ENCODE measurements around the gene UBE2D2.

DNA sequence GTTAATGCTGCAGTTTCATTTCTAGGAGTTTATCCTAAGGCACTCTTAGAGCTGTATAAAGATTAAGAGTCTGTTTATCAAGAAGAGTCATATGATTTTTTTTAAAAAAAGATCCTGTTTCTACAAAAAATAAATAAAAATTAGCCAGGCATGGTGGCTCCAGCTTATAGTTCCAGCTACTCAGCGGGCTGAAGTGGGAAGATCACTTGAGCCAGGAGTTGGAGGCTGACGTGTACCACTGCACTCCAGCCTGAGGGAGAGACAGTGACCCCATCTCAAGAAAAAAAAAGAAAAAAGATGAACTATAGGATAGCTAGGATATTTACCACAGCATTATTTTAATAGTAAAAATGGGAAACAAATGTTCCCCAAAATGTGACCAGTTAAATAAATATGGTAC lies 3.3 kb upstream of the UBE2D2 start:
- TF ChIP-seq, protein P1, sequence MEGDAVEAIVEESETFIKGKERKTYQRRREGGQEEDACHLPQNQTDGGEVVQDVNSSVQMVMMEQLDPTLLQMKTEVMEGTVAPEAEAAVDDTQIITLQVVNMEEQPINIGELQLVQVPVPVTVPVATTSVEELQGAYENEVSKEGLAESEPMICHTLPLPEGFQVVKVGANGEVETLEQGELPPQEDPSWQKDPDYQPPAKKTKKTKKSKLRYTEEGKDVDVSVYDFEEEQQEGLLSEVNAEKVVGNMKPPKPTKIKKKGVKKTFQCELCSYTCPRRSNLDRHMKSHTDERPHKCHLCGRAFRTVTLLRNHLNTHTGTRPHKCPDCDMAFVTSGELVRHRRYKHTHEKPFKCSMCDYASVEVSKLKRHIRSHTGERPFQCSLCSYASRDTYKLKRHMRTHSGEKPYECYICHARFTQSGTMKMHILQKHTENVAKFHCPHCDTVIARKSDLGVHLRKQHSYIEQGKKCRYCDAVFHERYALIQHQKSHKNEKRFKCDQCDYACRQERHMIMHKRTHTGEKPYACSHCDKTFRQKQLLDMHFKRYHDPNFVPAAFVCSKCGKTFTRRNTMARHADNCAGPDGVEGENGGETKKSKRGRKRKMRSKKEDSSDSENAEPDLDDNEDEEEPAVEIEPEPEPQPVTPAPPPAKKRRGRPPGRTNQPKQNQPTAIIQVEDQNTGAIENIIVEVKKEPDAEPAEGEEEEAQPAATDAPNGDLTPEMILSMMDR (IDR thresholded peaks at IDR 0.05 in 4 of 5, conservative IDR thresholded peaks at IDR 0.05 in 1 of 5) = no peak
- no peak for TF ChIP-seq POLR2A (IDR thresholded peaks at IDR 0.05)

All from gastrocnemius medialis (tissue), 4 donors.